Activated CD4-positive, alpha-beta T cell treated with anti-CD3 and anti-CD28 coated beads, Interleukin-2, amount 10 ng/mL, durations not matched to agents 7 days and 5 days (primary cell): Measurements from ENCODE around the gene EDA2R. TPM values are rescaled to one million over a fixed set of nuclear protein-coding genes. Genes with fewer than 3 reads are reported as not detected.

Experiments
- CTCF ChIA-PET: fragments of 350-600 bp; sonication (Branson Sonifier 250); formaldehyde crosslinking; loops from one replicate; lab custom pipeline; 2021; ENCODE audit warnings: antibody characterized with exemption; lab: Charles Lee
- POLR2A ChIA-PET: fragments of 350-600 bp; sonication (Branson Sonifier 250); formaldehyde crosslinking; loops from one replicate; lab custom pipeline; 2021; ENCODE audit warnings: antibody characterized with exemption; lab: Charles Lee
- DNase-seq: peaks from one replicate; pipeline ENCODE4 v3.0.0-alpha.2; 2020
- H3K27ac Mint-ChIP-seq: one replicate; pipeline ENCODE4 v1.8.0; 2021; ENCODE audit warnings: mild to moderate bottlenecking, moderate library complexity, mixed read lengths
- H3K27me3 Mint-ChIP-seq: one replicate; pipeline ENCODE4 v1.8.0; 2021; ENCODE audit warnings: mixed read lengths
- H3K36me3 Mint-ChIP-seq: one replicate; pipeline ENCODE4 v1.8.0; 2021; ENCODE audit warnings: low read depth, mixed read lengths
- H3K4me1 Mint-ChIP-seq: one replicate; pipeline ENCODE4 v1.8.0; 2021; ENCODE audit warnings: mixed read lengths
- H3K4me3 Mint-ChIP-seq: one replicate; pipeline ENCODE4 v1.8.0; 2021; ENCODE audit warnings: mild to moderate bottlenecking, moderate library complexity, mixed read lengths
- H3K9me3 Mint-ChIP-seq: one replicate; pipeline ENCODE4 v1.8.0; 2021; ENCODE audit warnings: mixed read lengths
- total RNA-seq, 2 experiments: library from RNA; stranded (reverse); gene quantifications; one replicate each; pipeline ENCODE4 v1.2.3, GENCODE V29; 2021

EDA2R gene
- total RNA-seq, 2 experiments from 2014 or later, result 3.0 to 3.6 TPM

DNA sequence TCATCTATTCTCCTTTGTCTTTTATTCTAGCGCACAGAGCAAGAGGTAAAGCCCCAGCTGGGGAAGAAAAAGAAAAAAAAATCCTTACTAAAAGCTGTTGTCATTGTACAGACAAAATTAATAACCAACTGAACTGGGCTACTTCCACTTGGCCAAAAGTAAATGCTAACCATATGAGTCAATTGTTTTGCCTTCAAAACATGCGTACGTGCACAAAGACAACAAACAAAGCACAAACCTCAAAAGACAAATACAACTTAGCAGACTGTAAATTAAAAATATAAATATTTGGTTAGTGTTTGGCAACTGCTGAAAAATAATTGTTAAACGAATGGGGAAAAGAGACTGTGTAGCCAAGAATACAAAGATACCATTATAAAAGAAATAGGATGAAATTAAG, 5.9 kb downstream of the EDA2R start:
- Mint-ChIP-seq H3K36me3 (no peaks in the 10 kb centered on the region), H3K4me1 (peaks cover 8% of the 10 kb centered on the region), H3K27ac (no peak overlapping the region), H3K4me3 (no peak overlapping the region), H3K9me3 (no peaks in the 10 kb centered on the region), H3K27me3 (no peaks in the 10 kb centered on the region)
- ChIA-PET POLR2A (no interaction called here), CTCF (no interaction called here)
- no peak for DNase-seq

DNA sequence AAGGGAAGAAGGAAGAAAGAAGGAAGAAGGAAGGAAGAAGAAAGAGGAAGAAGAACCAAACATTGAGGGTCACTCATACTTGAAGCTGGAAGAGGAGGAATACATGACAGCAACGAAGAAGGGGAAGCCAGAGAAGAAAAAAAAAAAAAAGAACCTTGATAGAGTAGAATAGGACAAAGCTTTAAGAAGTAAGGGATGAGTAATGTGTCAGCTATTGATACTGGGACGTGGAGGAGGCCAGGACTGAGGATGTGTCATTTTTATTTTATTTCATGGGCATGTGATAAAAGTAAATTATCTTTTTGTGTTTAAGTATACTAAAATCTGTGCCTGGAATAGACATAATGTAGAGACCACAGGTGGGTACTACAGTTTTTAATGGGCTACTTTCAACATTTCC, 6.4 kb downstream of the EDA2R start:
- H3K27ac Mint-ChIP-seq, result no peak overlapping the region
- no peaks in the 10 kb centered on the region for H3K27me3 Mint-ChIP-seq
- peaks cover 11% of the 10 kb centered on the region for H3K4me1 Mint-ChIP-seq
- no peaks in the 10 kb centered on the region for H3K9me3 Mint-ChIP-seq
- H3K36me3 Mint-ChIP-seq, result no peaks in the 10 kb centered on the region
- no peak for DNase-seq
- POLR2A ChIA-PET, result no interaction called here
- H3K4me3 Mint-ChIP-seq, result no peak overlapping the region
- CTCF ChIA-PET, result no interaction called here

DNA sequence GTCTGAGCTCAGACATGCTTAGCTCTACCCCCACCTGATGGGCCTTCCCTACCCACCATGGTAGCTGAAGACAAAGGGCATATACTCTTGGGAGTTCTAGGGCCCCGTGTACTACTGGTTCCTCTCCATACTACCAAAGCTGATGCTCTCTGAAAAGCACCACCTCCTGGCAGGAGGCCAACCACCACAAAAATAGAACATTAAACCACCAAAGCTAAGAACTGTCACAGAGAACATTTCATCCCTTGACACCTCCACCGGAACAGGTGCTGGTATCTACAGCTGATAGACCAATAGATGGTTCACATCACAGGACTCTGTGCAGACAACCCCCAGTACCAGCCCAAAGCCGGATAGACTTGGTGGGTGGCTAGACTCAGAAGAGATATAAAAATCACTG, 13.4 kb downstream of the EDA2R start:
- H3K36me3 Mint-ChIP-seq, result no peaks in the 10 kb centered on the region
- no peaks in the 10 kb centered on the region for H3K27me3 Mint-ChIP-seq
- DNase-seq, result no peak
- ChIA-PET POLR2A (no interaction called here), CTCF (no interaction called here)
- H3K4me1 Mint-ChIP-seq, result peaks cover 4% of the 10 kb centered on the region
- H3K4me3 Mint-ChIP-seq, result no peak overlapping the region
- H3K27ac Mint-ChIP-seq, result no peak overlapping the region
- no peaks in the 10 kb centered on the region for H3K9me3 Mint-ChIP-seq

- POLR2A ChIA-PET, result no interaction called here
- no peaks in the 10 kb centered on the region for H3K4me1 Mint-ChIP-seq
- DNase-seq, result no peak
- H3K4me3 Mint-ChIP-seq, result no peak overlapping the region
- no peaks in the 10 kb centered on the region for H3K36me3 Mint-ChIP-seq
- H3K27me3 Mint-ChIP-seq, result no peaks in the 10 kb centered on the region
- H3K27ac Mint-ChIP-seq, result no peak overlapping the region
- CTCF ChIA-PET, result no interaction called here
- no peaks in the 10 kb centered on the region for H3K9me3 Mint-ChIP-seq
Measured at GRCh38 chrX:66622209-66622608, 16.7 kb downstream of the EDA2R start.

GRCh38 chrX:66616944-66617343, 21.9 kb downstream of the EDA2R start:
- H3K4me1 Mint-ChIP-seq, result no peaks in the 10 kb centered on the region
- no peak overlapping the region for H3K4me3 Mint-ChIP-seq
- CTCF ChIA-PET, result no interaction called here
- H3K9me3 Mint-ChIP-seq, result no peaks in the 10 kb centered on the region
- H3K27me3 Mint-ChIP-seq, result no peaks in the 10 kb centered on the region
- no peak overlapping the region for H3K27ac Mint-ChIP-seq
- no peak for DNase-seq
- POLR2A ChIA-PET, result no interaction called here
- no peaks in the 10 kb centered on the region for H3K36me3 Mint-ChIP-seq

GRCh38 chrX:66602381-66602938, 36.4 kb downstream of the EDA2R start:
- peaks cover 4% of the 10 kb centered on the region for H3K9me3 Mint-ChIP-seq
- H3K27ac Mint-ChIP-seq, result no peak overlapping the region
- CTCF ChIA-PET, result interaction anchor here (0.6 kb wide), 1 partner anchor 96 kb away, joined by 3 read pairs; no protein-coding TSS in a partner anchor
- no peak overlapping the region for H3K4me3 Mint-ChIP-seq
- POLR2A ChIA-PET, result no interaction called here
- no peak for DNase-seq
- H3K36me3 Mint-ChIP-seq, result peaks cover 5% of the 10 kb centered on the region
- H3K27me3 Mint-ChIP-seq, result no peaks in the 10 kb centered on the region
- H3K4me1 Mint-ChIP-seq, result no peaks in the 10 kb centered on the region

GRCh38 chrX:66601522-66601921, 37.4 kb downstream of the EDA2R start:
- DNase-seq, result no peak
- ChIA-PET POLR2A (no interaction called here), CTCF (no interaction called here)
- no peaks in the 10 kb centered on the region for H3K9me3 Mint-ChIP-seq
- H3K27ac Mint-ChIP-seq, result no peak overlapping the region
- no peak overlapping the region for H3K4me3 Mint-ChIP-seq
- H3K27me3 Mint-ChIP-seq, result no peaks in the 10 kb centered on the region
- H3K4me1 Mint-ChIP-seq, result no peaks in the 10 kb centered on the region
- H3K36me3 Mint-ChIP-seq, result peaks cover 5% of the 10 kb centered on the region

DNA sequence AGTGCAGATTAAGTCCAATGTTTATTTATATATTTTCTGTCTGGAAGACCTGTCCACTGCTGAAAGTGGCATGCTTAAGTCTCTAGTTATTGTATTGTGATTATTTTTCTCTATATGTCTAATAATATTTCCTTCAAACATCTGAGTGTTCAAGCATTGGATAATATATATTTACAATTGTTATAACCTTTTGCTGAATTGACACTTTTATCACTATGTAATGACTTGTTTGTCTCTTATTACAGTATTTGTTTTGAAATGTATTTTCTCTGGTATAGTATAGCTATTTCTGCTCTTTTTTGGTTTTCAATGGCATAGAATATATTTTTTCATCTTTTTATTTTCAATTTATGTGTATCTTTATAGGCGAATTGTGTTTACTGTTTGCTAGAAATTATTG, 59.7 kb downstream of the EDA2R start:
- Mint-ChIP-seq H3K4me1 (no peaks in the 10 kb centered on the region), H3K27me3 (no peaks in the 10 kb centered on the region), H3K4me3 (no peak overlapping the region), H3K27ac (no peak overlapping the region), H3K36me3 (no peaks in the 10 kb centered on the region), H3K9me3 (no peaks in the 10 kb centered on the region)
- DNase-seq, result no peak
- ChIA-PET POLR2A (no interaction called here), CTCF (no interaction called here)

DNA sequence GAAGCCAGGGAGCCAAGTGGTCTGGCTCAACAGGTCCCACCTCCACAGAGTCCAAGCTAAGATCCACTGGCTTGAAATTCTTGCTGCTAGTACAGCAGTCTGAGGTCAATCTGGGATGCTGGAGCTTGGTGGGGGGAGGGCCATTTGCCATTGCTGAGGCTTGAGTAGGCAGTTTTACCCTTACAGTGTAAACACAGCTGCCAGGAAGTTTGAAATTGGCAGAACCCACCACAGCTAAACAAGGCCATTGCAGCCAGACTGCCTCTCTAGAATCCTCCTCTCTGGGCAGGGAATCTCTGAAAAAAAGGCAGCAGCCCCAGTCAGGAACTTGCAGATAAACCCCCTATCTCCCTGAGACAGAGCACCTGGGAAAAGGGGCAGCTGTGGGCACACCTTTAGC, 84.9 kb downstream of the EDA2R start:
- POLR2A ChIA-PET, result no interaction called here

DNA sequence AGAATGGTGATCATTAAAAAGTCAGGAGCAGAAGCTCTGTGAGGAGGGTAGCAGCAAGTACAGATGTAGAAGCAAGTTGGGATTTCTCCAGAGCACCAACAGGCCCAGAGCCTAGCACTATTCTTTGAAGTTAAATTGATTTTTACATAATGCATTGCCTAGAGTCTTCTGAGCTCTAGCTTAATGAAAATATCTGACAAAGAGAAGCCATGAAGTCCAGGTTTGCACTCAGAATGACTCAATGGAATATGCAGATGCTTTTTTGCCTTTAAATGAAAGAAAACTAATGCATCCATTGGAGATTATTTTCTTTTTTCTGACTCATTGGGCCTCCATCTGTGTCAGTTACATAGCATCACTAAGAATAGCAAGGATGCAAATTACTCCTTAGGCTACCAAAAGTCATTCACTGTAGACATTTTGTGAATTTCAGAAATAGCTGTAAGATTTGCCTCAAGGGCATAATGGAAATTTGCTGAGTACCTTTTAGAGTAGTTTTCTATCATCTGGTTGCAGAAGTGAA, 91.0 kb downstream of the EDA2R start:
- Mint-ChIP-seq H3K27ac (no peak overlapping the region), H3K36me3 (no peaks in the 10 kb centered on the region), H3K27me3 (no peaks in the 10 kb centered on the region), H3K9me3 (no peaks in the 10 kb centered on the region), H3K4me1 (no peaks in the 10 kb centered on the region), H3K4me3 (no peak overlapping the region)
- DNase-seq, result no peak
- ChIA-PET CTCF (no interaction called here), POLR2A (no interaction called here)

More for the DNA sequence above, 84.9 kb downstream of the EDA2R start:
- Mint-ChIP-seq H3K4me3 (no peak overlapping the region), H3K27ac (no peak overlapping the region), H3K36me3 (no peaks in the 10 kb centered on the region), H3K9me3 (no peaks in the 10 kb centered on the region), H3K4me1 (no peaks in the 10 kb centered on the region), H3K27me3 (no peaks in the 10 kb centered on the region)
- DNase-seq, result no peak
- CTCF ChIA-PET, result no interaction called here
